Mammary epithelial cell (primary cell): ENCODE measurements around the gene CRY1.

Experiments
- CTCF ChIP-seq, 2 donors: IDR thresholded peaks in 1 of 2; conservative IDR thresholded peaks in 1 of 2; 2 replicates each; pipeline ENCODE4 v1.5.1; 2011 to 2012; ENCODE audit warnings: inconsistent platforms in 2 of 2, low read length in 2 of 2, mild to moderate bottlenecking in 2 of 2, control low read depth in 1 of 2, low read depth in 1 of 2; ENCODE audit not compliant: insufficient read depth in 1 of 2; ENCODE audit errors: extremely low read depth in 1 of 2
- EZH2 ChIP-seq: IDR thresholded peaks from 2 replicates; pipeline ENCODE4 v1.6.1; 2012; ENCODE audit warnings: low read length, inconsistent platforms, borderline replicate concordance

GRCh38 chr12:107035733-107036132 is 57.6 kb downstream of the CRY1 start:
- TF ChIP-seq CTCF (conservative IDR thresholded peaks at IDR 0.05 in 1 of 2, IDR thresholded peaks at IDR 0.05 in 1 of 2; ENCODE audit: extremely low read depth in 1 of 2, insufficient read depth in 1 of 2, low read depth in 1 of 2, low read length in 2 of 2) = no peak
- TF ChIP-seq EZH2 = no peak
